Measurements from ENCODE around the gene KRT79.
A peak's percentile ranks its signal among the peaks of the same experiment; 100 is the strongest.
"Not testable (repeated sequence)": the region's sequence is repeated elsewhere in the genome, so short reads cannot be mapped to it uniquely, and the experiment has no call there.

KRT79 gene
- 0 reads per million in 3 experiments for total RNA-seq

DNA sequence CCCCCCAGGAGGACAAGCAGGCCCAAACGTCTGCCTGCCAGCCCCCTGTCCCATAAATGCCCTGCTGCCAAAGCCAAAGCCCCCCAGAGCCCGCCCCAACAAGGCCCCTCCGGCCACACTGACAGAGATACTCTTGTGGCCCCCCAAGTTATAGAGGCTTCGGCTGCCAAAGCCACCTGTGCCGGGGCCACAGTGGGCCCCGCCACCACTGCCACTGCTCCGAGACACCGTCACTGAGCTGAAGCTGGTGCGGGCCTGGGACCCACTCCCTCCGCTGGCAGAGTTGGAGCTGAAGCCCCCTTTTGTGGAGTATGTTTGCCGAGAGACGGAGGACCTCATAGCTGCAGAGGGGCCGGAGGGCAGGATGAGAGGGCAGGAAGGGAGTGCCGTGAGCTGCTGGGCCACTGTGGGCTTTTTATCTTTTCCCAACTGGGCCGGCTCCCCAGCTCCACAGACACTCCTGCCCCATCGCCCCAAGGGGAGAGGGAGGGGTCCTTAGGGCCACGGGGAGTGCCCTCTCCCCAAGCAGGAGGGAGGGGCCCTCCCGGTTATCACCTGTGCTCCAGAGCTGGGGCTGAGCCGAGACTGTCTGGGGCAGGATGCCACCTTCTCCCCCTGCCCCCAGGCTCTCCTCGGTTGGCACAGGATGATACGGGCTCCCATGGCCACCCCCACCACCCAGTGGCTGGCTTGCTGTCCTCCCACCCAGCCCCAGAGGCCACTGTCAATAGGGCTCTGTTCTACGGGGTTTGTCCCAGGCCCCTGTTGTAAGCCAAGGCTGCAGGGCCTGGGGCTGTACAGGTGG lies at the start of gene KRT79:
KRT79 (minus strand) TSS at position 390 of the 805 bp plus-strand sequence; CDS start at position 339, 51 bp downstream.
- no peak for DNase-seq

DNA sequence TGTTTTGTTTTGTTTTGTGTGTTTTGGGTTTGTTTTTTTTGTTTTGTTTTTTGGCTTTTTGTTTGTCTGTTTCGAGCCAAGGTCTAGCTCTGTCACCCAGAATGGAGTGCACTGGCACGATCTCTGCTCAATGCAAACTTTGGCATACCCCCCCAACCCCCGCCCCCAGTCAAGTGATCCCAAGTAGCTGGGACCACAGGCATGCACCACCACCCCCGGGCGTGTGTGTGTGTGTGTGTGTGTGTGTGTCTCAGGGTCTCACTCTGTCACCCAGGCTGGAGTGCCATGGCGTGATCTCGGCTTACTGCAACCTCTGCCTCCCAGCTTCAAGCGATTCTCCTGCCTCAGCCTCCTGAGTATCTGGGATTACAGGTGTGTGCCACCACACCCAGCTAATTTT lies 46.4 kb upstream of the KRT79 start:
- not testable (repeated sequence) for DNase-seq

DNA sequence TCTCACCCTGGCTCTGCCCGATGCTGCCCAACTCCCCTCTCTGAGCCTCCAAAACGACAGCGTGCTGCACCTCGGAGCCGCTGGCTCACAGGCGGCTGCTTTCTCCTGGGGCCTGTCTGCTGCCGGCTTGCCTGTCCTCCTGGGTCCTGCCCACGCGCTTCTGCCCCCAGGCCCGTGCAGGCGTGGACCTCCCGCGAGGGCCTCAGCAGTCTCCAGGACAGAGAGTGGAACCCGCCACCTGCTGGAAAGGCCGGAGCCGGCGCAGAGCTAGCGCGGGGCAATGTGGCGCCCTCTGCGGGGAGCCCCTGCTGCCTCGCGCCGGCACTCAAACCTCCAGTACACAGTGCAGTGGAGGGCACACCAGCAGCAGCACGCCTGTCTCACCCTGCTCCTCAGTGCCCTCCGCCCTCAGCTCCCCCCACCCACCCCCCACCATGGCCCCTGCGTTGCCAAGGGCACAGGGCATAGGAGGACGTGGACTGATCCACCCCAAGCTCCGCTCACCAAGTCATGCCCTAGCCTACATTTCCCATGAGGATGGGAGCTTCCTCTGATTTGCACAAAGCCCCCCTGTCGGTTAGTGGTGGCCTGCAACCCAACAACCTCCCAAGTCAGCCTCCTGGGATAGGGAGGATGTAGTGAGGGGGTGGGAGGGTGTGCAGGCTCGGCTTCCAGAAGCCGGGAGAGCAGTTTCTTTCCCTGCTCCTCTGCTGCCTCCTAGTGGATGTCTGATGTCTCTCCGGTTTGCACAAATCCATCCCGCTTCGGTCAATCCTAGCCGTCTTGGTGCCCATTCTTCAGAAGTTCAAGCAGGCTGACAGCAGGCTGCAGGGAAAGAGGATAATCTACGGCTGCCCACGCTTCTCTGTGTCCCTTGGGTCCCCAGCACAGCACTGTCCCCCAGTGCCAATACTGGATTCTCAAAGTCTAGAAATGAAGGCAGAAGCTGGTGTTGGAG lies 45.6 kb upstream of the KRT79 start:
- DNase-seq = peak; percentile 54

DNA sequence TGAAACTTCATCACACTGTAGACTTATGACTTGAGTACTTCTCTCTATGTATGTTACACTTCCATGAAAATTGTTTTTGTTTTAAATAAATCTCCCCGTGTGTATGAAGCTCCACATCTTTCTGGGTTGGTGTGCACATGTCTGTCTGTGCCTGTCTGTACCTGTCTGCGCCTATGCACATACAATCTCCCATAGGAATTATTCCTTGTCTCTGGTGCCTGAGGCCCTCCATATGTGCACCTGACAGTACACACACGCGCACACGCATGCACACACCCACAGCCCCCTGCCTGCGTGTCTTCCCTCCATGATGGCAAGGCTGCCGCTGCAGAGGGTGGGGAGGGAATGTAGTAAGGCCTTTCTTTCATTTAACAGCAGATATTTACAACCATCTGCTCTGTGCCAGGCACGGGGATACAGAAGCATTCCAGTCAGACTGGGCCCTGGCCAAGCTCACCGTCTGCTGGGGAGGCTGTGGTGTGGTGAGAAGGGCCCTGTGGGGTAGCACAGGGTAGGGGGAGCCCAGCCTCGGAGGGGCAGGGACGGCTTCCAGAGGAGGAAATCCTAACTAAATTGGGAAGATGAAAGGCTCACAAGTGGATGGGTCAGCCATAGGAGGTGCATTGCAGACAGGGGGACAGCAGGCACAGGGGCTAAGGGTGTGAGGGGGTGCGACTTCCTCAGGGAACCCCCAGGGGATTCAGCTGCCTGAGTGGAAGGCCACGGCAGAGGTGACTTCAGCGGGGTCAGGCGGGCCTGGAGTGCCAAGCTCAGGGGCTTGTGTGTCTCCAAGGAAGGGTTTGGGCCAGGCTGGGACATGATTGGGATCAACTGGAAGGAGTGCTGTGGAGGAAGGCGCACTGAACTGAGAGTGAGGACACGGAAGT lies 44.6 kb upstream of the KRT79 start:
- no peak for DNase-seq

DNA sequence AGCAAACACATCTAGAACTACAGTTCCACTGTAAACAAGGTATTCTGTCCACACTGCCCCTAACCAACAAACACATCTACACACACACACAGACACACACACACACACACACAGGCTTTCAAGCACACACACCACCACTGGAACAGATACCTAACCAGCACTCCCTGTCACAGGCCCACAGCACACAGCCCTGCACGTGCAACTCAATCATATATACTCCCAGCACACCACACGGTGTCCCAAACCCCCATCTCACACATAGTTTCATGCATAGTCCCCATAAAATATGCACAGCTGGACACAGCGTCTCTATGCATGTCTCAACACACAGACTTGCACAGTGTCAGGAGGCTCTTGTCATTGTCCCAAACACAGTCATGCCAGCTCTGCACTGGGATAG lies 43.1 kb upstream of the KRT79 start:
- no peak for DNase-seq

DNA sequence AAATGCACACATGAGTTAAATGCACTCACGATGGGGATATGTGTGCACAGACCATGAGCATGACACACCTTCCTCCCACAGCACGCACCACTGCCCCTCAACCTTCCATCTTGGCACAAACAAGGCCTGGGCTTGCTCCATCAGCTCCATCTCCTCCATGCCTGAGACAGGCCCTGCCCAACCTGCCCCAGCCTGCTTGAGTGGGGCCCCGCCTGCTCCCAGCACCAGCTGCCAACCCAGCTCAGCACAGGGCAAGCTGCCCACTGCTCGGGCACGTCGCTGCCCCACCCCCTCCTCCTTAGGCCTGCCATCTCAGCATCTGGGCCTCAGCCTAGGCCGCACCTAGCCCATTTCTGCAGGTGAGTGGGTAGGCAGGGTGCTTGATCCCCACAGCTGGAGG lies 42.3 kb upstream of the KRT79 start:
- DNase-seq = no peak

DNA sequence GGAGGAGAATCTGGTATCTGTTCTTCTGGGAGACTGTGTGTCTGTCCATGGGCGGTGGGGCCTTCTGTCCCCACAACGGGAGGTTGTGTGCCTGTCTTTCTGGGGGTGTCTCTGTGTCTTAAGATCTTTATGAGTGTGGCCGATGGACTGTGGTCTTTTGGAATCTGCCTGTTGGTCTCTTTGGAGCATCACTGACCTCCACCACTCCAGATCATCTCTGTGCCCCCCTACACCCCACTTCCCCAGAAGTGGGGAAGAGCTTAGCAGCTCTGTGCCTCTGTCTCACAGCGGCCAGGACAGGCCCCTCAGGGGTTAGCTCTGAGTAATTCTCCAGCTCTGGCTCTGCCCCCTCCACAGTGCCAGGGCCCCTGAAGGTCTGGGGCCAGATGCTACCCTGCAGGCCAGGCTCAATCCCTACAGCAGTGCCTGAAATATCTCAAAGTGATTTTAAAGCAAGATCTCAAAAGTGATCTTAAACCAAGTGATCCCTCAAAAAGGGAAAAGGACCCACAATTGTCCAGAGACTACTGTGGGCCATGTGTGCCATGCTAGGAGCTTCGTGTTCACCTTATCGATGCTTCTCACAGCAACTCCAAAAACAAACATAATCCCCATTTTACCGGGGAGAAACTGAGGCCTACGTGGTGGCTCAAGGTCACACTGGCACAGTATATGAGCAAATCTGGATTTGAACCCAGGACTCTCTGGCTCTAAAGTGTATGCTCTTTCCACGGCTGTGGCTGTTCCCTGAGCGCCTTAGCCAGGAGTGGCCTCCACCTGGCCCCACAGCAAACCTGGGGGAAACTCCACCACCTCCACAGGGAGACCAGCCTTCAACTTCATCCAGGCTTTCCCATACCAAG lies 40.7 kb upstream of the KRT79 start:
- DNase-seq = no peak

DNA sequence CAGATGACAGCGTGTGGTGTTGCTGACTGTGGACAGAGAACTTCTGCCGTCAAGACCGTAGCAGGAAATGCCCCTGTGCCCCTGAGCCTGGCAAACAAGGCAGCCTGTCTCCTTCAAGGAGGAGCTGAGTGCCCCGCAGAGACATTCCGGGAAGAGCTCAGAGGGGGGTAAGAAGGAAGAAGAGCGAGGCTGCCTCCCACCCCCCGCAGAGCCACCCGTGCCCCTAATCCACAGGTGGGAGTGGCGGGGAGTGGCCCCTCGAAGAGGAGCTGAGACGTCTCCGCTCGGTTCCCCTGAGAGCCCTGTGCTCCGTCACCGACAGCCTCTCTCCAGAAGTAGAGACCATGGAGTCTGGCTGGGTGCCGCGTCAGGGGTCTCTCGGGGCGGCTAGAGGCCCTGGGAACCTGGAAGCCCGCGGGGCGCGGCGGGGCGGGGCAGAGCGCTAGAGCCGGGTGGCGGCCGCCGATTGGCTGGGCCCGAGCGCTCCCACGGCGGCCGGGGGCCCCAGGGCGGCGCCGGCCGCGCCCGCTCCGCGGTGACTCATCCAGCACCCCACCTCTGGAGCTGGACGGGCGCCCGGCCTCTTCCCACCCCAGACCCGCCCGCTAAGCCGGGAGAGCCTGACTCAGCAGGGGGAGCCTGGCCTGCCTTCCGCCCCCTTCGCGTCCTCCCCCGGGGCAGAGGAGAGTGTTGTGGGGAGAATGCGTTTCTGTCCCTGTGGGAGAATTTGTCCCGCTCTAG lies 39.9 kb upstream of the KRT79 start:
- peak; percentile 7 for DNase-seq

DNA sequence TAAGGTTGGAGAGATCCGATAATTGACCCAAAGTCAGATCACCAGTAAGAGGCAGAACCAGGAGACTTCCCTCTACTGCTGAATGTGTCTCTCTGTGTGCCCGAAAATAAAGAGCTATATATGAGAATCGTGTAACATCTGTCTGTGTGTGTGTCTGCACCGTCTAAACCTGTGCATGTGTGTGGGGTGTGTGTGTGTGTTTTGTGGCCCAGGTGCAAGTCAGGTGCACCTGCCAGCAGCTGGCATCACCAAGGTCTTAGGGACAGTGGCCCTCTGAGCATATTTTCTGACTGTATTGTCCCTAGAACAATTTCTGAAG lies 39.4 kb upstream of the KRT79 start:
- DNase-seq = no peak

DNA sequence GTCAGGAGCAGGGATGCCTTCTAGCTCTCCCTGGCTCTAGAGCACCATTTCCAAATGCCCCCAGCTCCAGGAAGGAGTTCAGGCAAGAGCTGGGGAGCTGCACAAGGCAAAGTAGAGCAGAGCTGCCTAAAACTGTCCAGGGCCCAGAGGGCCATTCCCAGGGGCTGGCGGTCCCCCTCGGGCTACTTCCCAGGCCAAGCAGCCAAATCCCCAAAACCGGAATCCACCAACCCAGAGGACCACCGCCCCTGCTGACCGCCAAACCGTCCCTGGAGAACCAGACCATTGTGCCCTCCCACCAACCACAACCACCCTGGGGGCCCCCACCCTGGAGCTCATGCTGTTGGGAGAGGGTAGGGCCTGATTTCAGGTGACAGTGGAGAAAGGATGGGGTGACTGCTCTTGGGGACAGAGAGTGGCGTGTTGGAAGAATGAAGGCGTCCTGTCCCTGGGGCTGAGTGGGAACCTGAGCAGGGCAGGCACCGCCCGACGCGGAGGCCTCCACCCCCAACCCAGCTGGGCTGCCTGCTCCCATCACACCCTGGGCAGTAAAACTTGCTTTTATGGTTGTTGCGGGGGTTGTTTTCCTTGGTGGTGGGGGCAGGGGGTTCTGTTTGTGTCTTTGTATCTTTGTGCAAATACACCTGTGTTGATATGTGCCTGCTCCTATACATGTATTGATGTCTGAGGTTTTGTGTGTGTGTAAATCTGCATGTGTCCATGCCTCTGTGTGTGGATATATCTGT lies 38.7 kb upstream of the KRT79 start:
- DNase-seq = no peak

DNA sequence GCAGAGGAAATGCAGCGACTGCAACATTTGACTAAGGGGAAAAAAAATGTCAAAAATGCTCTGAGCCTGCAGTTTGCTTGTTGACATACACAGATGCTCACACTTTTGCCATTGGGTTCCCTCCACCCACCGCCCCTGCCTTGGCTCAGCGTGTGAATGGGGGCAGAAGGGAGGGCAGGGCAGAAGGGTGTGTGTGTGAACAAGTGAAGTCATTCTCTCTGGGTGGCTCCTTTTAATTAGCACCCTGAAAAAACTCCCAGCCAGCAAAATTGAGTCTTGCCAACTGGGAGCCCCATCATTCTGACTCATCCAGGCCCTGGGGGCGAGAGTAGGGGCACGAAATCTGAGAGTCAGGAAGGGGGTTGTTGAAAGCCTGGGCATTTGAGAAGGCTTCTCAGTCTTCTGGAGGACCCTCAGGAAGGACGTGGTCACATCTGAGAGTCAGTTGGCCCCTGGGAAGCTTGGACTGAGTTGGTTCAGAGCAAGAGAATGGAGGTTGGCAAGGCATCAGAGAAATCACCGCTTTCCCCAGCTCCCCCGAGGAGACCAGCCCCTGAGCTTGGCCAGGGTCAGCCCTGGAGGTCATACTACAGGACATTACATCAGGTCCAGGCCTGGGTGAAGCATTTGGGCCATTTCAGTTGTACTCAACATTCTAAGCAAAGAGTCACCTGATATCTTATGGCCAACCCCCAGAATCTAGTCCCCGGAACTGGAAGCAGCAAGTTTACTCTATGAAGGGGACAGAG lies 37.4 kb upstream of the KRT79 start:
- DNase-seq = no peak

DNA sequence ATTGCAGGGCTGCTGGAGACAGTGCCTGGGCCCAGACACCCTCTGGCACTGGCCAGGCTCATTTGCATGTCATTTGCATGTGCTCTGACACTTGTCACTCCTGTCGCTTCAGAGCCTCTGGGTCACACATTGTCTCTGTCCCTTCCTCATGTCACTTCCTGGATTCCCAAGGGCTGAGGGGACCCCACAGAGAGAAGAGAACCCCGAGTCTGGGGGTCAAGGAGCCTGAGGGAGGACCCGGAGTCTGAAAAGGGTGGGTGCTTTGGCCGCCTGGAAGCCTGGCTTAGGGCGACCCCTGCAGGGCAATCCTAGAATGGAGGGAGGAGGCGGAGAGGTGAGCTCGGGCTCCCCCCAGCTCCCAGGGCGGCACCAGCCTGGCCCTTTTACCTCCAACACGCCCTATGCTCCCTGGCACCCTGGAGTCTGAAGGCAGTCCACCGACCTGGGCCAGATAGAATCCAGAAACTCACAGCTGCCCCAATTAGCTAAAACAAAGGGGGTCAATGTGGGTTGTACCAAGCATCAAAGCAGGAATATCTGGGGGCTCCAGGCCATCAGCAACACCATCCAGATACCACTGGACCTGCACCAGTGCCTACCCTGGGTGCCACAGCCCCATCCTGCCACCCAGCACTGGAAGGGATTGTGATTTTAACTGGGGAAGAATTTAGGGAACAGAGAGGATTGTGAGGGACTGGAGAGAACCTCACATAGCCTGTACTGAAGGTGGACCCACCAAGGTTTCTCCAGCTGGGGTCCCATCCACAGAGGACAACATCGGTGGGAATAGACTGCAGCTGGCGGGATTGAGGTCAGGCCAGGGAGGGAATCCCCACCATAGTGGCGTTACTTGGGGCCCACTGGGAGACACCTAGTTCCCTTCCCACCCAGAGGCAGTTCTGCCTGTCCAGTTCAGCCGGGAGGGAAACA lies 36.5 kb upstream of the KRT79 start:
- DNase-seq = peak; percentile 59

DNA sequence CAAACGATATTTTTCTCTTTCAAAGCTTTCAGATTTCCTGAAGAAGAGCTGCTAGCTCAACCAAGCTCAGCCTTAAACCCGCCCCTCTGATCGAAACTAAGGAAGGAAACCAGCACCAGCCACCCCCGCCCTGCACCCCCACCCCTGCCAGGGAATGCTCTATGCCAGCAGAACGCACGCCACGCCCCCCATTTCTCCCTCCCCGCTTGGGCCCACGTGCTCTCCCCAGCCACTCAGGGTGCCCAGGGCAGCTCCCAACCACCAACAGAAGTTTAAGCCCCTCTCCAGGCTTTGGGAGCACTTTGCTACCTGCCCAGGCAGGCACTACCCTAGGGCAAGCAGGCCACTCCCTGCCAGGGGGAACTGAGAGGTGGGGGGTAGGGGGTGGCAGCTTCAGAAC lies 33.5 kb upstream of the KRT79 start:
- peak; percentile 9 for DNase-seq

DNA sequence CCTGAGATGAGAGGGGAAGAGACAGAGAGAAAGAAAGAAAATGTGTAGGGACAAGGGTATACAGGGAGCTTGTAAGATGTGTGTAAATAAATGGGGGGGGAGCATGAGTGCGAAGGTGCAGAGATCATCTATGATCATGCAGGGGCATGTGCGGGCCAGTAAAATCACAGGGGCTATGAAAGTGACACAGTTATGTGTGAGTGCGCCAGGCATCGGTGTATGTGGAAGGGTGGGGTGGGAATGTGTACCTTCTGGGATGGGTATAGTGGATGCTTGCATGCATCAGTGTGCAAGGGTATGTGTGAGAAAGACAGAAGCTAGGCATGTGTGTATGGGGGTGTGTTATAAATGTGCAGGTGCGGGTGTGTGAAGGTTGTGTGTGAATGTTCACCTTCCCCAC lies 33.0 kb upstream of the KRT79 start:
- DNase-seq = no peak

DNA sequence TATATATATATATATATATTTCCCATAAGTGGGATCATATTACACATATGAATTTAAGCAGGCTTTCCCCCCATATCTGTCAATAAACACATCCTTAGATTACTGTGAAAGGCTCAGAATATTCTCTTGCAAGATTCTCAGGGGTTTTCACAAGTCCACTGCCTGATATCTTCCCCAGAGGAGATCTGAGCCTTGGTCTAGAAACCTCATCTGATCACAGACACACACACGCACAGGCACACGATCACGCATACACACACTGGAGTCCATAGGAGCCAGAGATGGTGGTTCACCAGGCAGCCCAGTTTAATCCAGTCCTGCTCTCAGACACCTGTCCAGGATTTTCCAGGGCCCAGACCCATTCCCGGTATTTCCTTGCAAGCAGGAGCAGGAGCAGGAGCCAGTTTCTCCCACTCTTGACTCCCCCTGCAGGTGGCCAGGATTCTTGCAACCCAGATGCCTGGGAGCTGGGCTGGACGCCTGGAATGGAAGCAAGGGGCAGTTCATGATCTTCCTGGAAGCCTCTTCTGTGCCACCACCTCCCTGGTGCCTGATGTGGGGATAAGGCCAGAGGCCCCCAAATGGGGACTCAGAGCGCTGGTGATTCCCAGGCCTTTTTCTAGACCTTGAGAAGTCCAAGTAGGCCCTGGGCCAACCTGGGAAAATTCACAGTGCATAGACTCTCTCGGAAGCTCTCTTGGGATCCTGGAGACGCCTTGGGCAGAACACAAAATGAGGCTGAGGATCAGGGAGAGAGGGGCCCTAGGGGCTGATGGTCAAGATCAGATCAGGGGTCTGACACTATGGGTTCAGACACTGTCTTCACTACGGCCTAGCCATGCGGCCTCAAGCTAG lies 31.2 kb upstream of the KRT79 start:
- no peak for DNase-seq

DNA sequence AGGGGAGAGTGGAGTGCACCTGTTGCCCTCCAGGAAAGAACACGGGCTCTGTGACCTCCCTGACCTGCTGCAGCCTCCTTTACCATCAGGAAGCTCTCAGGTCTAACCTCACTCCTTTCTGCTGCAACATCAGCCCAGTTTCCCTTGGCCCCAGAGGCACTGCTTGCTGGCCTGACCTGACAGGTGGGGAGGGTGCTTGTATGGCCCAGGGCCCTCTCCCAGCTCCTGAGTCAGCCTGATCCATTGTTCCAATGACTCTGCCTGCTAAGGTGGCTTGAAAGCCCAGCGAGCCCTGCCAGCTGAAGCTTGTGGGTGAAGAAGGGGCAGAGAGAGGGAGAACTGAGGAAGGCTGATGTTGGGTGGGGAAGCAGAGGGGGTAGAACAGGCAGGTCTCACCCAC lies 27.9 kb upstream of the KRT79 start:
- DNase-seq = no peak

DNA sequence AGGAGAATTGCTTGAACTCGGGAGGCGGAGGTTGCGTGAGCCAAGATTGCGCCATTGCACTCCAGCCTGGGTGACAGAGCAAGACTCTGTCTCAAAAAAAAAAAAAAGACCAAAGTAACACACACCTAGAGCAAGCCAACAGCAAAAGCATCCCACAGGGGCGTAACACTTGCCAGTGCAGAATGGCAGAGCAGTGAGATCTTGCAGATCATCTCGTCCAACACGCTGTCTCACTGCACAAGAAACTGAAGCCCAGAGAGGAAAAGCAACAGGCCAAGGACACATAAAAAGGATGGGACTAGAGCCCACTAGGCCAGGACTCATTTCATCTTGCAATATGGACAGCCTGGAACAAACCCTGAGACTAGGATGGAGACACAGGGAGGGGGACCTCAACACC lies 27.4 kb upstream of the KRT79 start:
- DNase-seq = no peak

Data from central memory CD4-positive, alpha-beta T cell (primary cell).